ENCODE results near the gene AARS2.

The AARS2 gene

GRCh38 chr6:44251576-44252524, 61.3 kb downstream of the AARS2 start:
- Histone ChIP-seq H3K9me2 (ENCODE audit: low read depth, low read length) (no peaks in the 10 kb centered on the region), H2AFZ (ENCODE audit: low read length) (no peak overlapping the region), H3K4me2 (ENCODE audit: low read length) (no peak overlapping the region), H3K27me3 (ENCODE audit: insufficient read depth, low read length) (no peaks in the 10 kb centered on the region), H3K9me3 (ENCODE audit: low read length) (no peaks in the 10 kb centered on the region), H3K27ac (ENCODE audit: low read depth, low read length, poor library complexity, severe bottlenecking) (no peak overlapping the region), H3K4me1 (ENCODE audit: insufficient read depth, low read length, severe bottlenecking) (peaks cover 43% of the 10 kb centered on the region), H3K9ac (ENCODE audit: low read length) (no peak overlapping the region), H3K4me3 (ENCODE audit: low read depth, low read length, poor library complexity, severe bottlenecking) (no peak overlapping the region), H4K20me1 (ENCODE audit: insufficient read depth, low read length) (no peaks in the 10 kb centered on the region), H3K79me2 (ENCODE audit: insufficient read depth, low read length) (peaks cover 22% of the 10 kb centered on the region), H3K36me3 (ENCODE audit: insufficient read depth, low read length) (peaks cover 83% of the 10 kb centered on the region), H3F3A (ENCODE audit: insufficient read depth, low read length) (peaks cover 33% of the 10 kb centered on the region)
- no peak for TF ChIP-seq CTCF (IDR thresholded peaks at IDR 0.05; ENCODE audit: low read length)
- TF ChIP-seq EZH2 (IDR thresholded peaks at IDR 0.05; ENCODE audit: borderline replicate concordance, low read length) = no peak

DNA sequence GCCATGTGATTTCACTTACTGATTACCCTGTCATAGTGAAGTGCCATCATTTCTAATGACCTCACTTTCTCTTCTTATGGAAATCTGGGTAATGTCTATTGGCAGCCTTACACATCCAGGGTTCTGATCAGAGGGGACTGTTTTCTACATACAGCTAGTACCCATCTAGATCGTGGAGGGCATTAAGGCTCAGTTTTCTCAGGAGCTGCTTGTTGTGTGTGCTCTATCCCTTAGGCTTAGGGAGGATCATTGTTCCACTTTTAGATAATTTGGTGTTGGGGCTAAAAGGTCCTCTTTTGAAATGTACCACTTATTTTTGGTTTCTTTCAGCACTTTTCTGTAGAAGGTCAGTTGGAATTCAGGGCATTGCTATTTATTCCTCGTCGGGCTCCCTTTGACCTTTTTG, 62.4 kb downstream of the AARS2 start:
- no peaks in the 10 kb centered on the region for H4K20me1 ChIP-seq (ENCODE audit: insufficient read depth, low read length)
- H2AFZ ChIP-seq (ENCODE audit: low read length) = no peak overlapping the region
- H3K79me2 ChIP-seq (ENCODE audit: insufficient read depth, low read length) = peaks cover 22% of the 10 kb centered on the region
- no peaks in the 10 kb centered on the region for H3K27me3 ChIP-seq (ENCODE audit: insufficient read depth, low read length)
- H3K9ac ChIP-seq (ENCODE audit: low read length) = no peak overlapping the region
- no peaks in the 10 kb centered on the region for H3K9me2 ChIP-seq (ENCODE audit: low read depth, low read length)
- peaks cover 36% of the 10 kb centered on the region for H3K4me1 ChIP-seq (ENCODE audit: insufficient read depth, low read length, severe bottlenecking)
- no peak for TF ChIP-seq CTCF (IDR thresholded peaks at IDR 0.05; ENCODE audit: low read length)
- no peak for TF ChIP-seq EZH2 (IDR thresholded peaks at IDR 0.05; ENCODE audit: borderline replicate concordance, low read length)
- no peak overlapping the region for H3K27ac ChIP-seq (ENCODE audit: low read depth, low read length, poor library complexity, severe bottlenecking)
- H3K9me3 ChIP-seq (ENCODE audit: low read length) = no peaks in the 10 kb centered on the region
- H3K4me2 ChIP-seq (ENCODE audit: low read length) = no peak overlapping the region
- no peak overlapping the region for H3K4me3 ChIP-seq (ENCODE audit: low read depth, low read length, poor library complexity, severe bottlenecking)
- peaks cover 83% of the 10 kb centered on the region for H3K36me3 ChIP-seq (ENCODE audit: insufficient read depth, low read length)
- H3F3A ChIP-seq (ENCODE audit: insufficient read depth, low read length) = peaks cover 28% of the 10 kb centered on the region

DNA sequence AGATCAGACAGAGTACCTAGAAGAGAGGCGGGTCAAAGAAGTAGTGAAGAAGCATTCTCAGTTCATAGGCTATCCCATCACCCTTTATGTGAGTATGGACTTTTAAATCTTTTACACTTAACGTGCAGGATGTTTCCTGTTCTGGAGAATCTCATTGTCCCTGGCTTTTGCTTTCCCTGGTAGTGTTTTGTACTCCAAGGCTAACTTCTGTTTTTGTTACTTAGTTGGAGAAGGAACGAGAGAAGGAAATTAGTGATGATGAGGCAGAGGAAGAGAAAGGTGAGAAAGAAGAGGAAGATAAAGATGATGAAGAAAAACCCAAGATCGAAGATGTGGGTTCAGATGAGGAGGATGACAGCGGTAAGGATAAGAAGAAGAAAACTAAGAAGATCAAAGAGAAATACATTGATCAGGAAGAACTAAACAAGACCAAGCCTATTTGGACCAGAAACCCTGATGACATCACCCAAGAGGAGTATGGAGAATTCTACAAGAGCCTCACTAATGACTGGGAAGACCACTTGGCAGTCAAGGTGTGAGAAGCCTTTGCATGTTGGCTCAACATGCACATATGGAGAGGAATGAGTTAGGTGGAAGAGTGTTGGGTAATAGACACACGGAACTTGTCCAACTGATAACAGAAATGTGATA, 63.0 kb downstream of the AARS2 start:
- H3K9me3 ChIP-seq (ENCODE audit: low read length) = no peaks in the 10 kb centered on the region
- no peaks in the 10 kb centered on the region for H3K27me3 ChIP-seq (ENCODE audit: insufficient read depth, low read length)
- H3K4me2 ChIP-seq (ENCODE audit: low read length) = no peak overlapping the region
- no peak overlapping the region for H2AFZ ChIP-seq (ENCODE audit: low read length)
- no peak overlapping the region for H3K9ac ChIP-seq (ENCODE audit: low read length)
- peaks cover 22% of the 10 kb centered on the region for H3K79me2 ChIP-seq (ENCODE audit: insufficient read depth, low read length)
- peaks cover 82% of the 10 kb centered on the region for H3K36me3 ChIP-seq (ENCODE audit: insufficient read depth, low read length)
- no peaks in the 10 kb centered on the region for H4K20me1 ChIP-seq (ENCODE audit: insufficient read depth, low read length)
- no peak overlapping the region for H3K27ac ChIP-seq (ENCODE audit: low read depth, low read length, poor library complexity, severe bottlenecking)
- H3F3A ChIP-seq (ENCODE audit: insufficient read depth, low read length) = peaks cover 24% of the 10 kb centered on the region; the same call in 1 of the 2 replicates
- no peak overlapping the region for H3K4me3 ChIP-seq (ENCODE audit: low read depth, low read length, poor library complexity, severe bottlenecking)
- H3K4me1 ChIP-seq (ENCODE audit: insufficient read depth, low read length, severe bottlenecking) = peaks cover 33% of the 10 kb centered on the region
- TF ChIP-seq CTCF (IDR thresholded peaks at IDR 0.05; ENCODE audit: low read length) (no peak), EZH2 (IDR thresholded peaks at IDR 0.05; ENCODE audit: borderline replicate concordance, low read length) (no peak)
- H3K9me2 ChIP-seq (ENCODE audit: low read depth, low read length) = no peaks in the 10 kb centered on the region

All from OCI-LY1 (cell line).